GM23248 (cell line): Measurements from ENCODE around the gene TCAF2.
"Not testable (repeated sequence)": the region's sequence is repeated elsewhere in the genome, so short reads cannot be mapped to it uniquely, and the experiment has no call there.

Experiments used
- EZH2 ChIP-seq: fragments of 200-600 bp; sonication (generic); IDR thresholded peaks from 2 replicates; pipeline ENCODE4 v1.6.1; 2018; ENCODE audit warnings: antibody characterized with exemption, mild to moderate bottlenecking; ENCODE audit not compliant: insufficient read depth, poor library complexity, severe bottlenecking
- EZH2phosphoT487 ChIP-seq: fragments of 200-600 bp; sonication (generic); IDR thresholded peaks from 2 replicates; pipeline ENCODE4 v1.6.1; 2018; ENCODE audit warnings: antibody characterized with exemption, moderate library complexity, mild to moderate bottlenecking, low read depth; ENCODE audit not compliant: insufficient read depth

DNA sequence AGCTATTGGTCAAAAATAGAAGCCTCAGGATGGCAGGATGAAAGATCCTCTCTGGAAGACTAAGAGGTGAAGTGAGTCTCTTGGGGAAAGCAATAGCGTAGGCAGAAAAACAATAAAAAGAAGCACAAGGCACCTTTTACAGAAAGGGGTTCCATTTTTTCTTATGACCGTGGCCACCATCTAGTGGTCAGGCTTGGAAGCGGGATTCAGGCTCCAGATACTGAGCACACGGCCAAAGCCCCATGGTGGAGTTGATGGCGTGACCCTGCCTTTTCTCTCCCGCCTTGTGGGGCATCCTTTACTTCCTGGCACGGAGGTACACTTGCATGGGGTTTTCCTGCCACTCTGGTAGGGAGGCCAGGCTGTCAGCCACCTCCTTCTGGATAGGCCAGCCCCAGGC is 18.6 kb downstream of the TCAF2 start:
- not testable (repeated sequence) for TF ChIP-seq EZH2phosphoT487, EZH2
